Measurements from ENCODE around the gene OR10K1. TPM values are rescaled to one million over a fixed set of nuclear protein-coding genes. Genes with fewer than 3 reads are reported as not detected.

Gene OR10K1
- total RNA-seq, 4 donors from 2014 or later: not detected

DNA sequence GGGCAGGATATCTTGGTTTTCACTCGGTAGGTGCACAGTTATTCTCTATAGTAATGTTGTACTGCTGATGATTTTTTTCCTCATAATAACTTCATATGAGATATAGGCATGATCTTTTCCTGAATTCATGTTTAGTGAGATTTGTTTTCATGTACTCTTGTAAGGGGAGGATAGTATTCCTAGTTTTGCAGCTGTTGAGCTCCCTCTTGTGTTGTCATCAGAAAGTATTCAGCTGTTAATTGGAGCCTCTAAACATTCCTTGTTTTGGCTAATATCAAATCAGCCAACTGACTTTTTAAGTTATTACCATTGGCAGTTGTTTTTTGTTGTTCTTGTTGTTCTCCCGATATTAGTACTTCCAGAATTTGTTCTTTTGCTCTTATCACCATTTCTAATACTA is 34.7 kb downstream of the OR10K1 start:
- WGBS, 2 donors: 43 to 48% methylated on average over 2 of the region's 2 CpGs
- TF ChIP-seq EP300 (IDR thresholded peaks at IDR 0.05): no peak
- TF ChIP-seq, protein P1, sequence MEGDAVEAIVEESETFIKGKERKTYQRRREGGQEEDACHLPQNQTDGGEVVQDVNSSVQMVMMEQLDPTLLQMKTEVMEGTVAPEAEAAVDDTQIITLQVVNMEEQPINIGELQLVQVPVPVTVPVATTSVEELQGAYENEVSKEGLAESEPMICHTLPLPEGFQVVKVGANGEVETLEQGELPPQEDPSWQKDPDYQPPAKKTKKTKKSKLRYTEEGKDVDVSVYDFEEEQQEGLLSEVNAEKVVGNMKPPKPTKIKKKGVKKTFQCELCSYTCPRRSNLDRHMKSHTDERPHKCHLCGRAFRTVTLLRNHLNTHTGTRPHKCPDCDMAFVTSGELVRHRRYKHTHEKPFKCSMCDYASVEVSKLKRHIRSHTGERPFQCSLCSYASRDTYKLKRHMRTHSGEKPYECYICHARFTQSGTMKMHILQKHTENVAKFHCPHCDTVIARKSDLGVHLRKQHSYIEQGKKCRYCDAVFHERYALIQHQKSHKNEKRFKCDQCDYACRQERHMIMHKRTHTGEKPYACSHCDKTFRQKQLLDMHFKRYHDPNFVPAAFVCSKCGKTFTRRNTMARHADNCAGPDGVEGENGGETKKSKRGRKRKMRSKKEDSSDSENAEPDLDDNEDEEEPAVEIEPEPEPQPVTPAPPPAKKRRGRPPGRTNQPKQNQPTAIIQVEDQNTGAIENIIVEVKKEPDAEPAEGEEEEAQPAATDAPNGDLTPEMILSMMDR (IDR thresholded peaks at IDR 0.05): peak in 3 of 5 experiments; percentile 16 to 41 (median 39)

GRCh38 chr1:158506369-158506987 is 44.8 kb downstream of the OR10K1 start:
- Histone ChIP-seq H3K36me3 (no peaks in the 10 kb centered on the region), H3K27ac (no peak overlapping the region), H3K9me3 (no peaks in the 10 kb centered on the region), H3K4me1 (peaks cover 0 to 7% (median 0%) of the 10 kb centered on the region in 4 donors), H3K27me3 (no peaks in the 10 kb centered on the region), H3K4me3 (no peak overlapping the region)
- no peak for TF ChIP-seq EP300 (IDR thresholded peaks at IDR 0.05)
- no peak for TF ChIP-seq POLR2A (IDR thresholded peaks at IDR 0.05)
- TF ChIP-seq, protein P1 (IDR thresholded peaks at IDR 0.05): no peak
- DNase-seq (ENCODE audit: low spot score in 2 of 2): peak in 1 of 2 donors; percentile 33
- 45 to 50% methylated on average over 1 of the region's 1 CpG for WGBS, 2 donors

More for the DNA sequence above, 34.7 kb downstream of the OR10K1 start:
- H3K27me3 ChIP-seq: no peaks in the 10 kb centered on the region
- H3K4me3 ChIP-seq: no peak overlapping the region
- no peaks in the 10 kb centered on the region for H3K4me1 ChIP-seq
- no peak for DNase-seq (ENCODE audit: low spot score in 2 of 2)
- H3K9me3 ChIP-seq: no peaks in the 10 kb centered on the region
- no peak overlapping the region for H3K27ac ChIP-seq
- no peaks in the 10 kb centered on the region for H3K36me3 ChIP-seq

DNA sequence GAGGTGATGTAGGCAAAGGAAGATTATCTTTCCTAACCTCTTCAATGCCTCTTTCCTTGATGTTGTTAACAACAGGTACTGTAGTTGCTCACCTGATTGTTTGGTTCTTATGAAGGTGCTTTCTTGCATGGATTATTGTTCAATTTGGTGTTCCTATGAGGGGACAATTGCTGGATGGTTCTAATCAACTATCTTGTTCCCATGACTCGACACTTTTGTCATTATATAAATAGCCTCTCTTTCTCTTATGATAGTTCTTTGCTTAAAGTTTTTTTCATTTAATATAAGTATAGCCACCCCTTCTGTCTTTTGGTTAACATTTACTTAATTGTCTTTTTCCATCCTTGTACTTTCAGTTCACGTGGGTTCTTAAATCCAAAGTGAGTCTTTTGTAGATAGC is 45.9 kb downstream of the OR10K1 start:
- 93% methylated on average over 2 of the region's 2 CpGs for WGBS, 2 donors
- Histone ChIP-seq H3K27me3 (no peaks in the 10 kb centered on the region), H3K4me3 (no peak overlapping the region)

GRCh38 chr1:158509471-158510156 is 48.0 kb downstream of the OR10K1 start:
- H3K27ac ChIP-seq: no peak overlapping the region
- no peaks in the 10 kb centered on the region for H3K27me3 ChIP-seq
- peak in 1 of 2 donors; percentile 9 for DNase-seq (ENCODE audit: low spot score in 2 of 2)
- TF ChIP-seq EP300 (IDR thresholded peaks at IDR 0.05) (no peak), POLR2A (IDR thresholded peaks at IDR 0.05) (no peak)
- TF ChIP-seq, protein P1 (IDR thresholded peaks at IDR 0.05): no peak
- 19 to 20% methylated on average over 4 of the region's 4 CpGs for WGBS, 2 donors
- H3K9me3 ChIP-seq: no peaks in the 10 kb centered on the region
- no peaks in the 10 kb centered on the region for H3K36me3 ChIP-seq
- H3K4me3 ChIP-seq: no peak overlapping the region
- H3K4me1 ChIP-seq: peaks cover 0 to 7% (median 0%) of the 10 kb centered on the region in 4 donors

More for the DNA sequence above, 45.9 kb downstream of the OR10K1 start:
- Histone ChIP-seq H3K4me1 (peaks cover 0 to 7% (median 0%) of the 10 kb centered on the region in 4 donors), H3K36me3 (no peaks in the 10 kb centered on the region), H3K27ac (no peak overlapping the region), H3K9me3 (no peaks in the 10 kb centered on the region)
- no peak for DNase-seq (ENCODE audit: low spot score in 2 of 2)
- TF ChIP-seq, protein P1 (IDR thresholded peaks at IDR 0.05): no peak
- TF ChIP-seq EP300 (IDR thresholded peaks at IDR 0.05): no peak
- TF ChIP-seq POLR2A (IDR thresholded peaks at IDR 0.05): no peak

- Histone ChIP-seq H3K4me3 (no peak overlapping the region), H3K27ac (no peak overlapping the region)
Observed at GRCh38 chr1:158516966-158517365, 55.3 kb downstream of the OR10K1 start.

More at GRCh38 chr1:158516966-158517365, 55.3 kb downstream of the OR10K1 start:
- TF ChIP-seq, protein P1 (IDR thresholded peaks at IDR 0.05): no peak
- TF ChIP-seq EP300 (IDR thresholded peaks at IDR 0.05): no peak
- TF ChIP-seq POLR2A (IDR thresholded peaks at IDR 0.05): no peak
- Histone ChIP-seq H3K36me3 (no peaks in the 10 kb centered on the region), H3K27me3 (no peaks in the 10 kb centered on the region), H3K4me1 (no peaks in the 10 kb centered on the region), H3K9me3 (peaks cover 0 to 10% (median 0%) of the 10 kb centered on the region in 4 donors)
- no peak for DNase-seq (ENCODE audit: low spot score in 2 of 2)
